HTERT RPE-1 (cell line): Measurements from ENCODE around the gene CEND1.

Experiments
- in situ Hi-C: fragments of 300-500 bp; cut with MboI; formaldehyde crosslinking; loops from 4 replicates; pipeline ENCODE4 v1.14.3; 2020; ENCODE audit warnings: low sequenced_read_pairs

CEND1 gene

GRCh38 chr11:779955-780532 lies 9.8 kb downstream of the CEND1 start:
- in situ Hi-C loops, result no loop called here

GRCh38 chr11:778976-779954 lies 10.6 kb downstream of the CEND1 start:
- in situ Hi-C loops, result no loop called here

- in situ Hi-C loops, result no loop called here
These were observed 12.3 kb downstream of the CEND1 start, which contains the start of gene GATD1 for GRCh38 chr11:777288-778255. Gene GATD1 (minus strand): TSS chr11:777487. CDS start chr11:777462, 25 bp downstream.

GRCh38 chr11:776561-777287 lies 13.2 kb downstream of the CEND1 start:
- in situ Hi-C loops, result no loop called here

GRCh38 chr11:776263-776560 lies 13.7 kb downstream of the CEND1 start:
- in situ Hi-C loops, result no loop called here

- in situ Hi-C loops, result no loop called here
These were observed 14.9 kb downstream of the CEND1 start for GRCh38 chr11:774873-775592.

- in situ Hi-C loops, result no loop called here
These were observed 16.1 kb downstream of the CEND1 start for GRCh38 chr11:773830-774229.

- in situ Hi-C loops, result no loop called here
These were observed 16.5 kb downstream of the CEND1 start for GRCh38 chr11:773425-773824.

GRCh38 chr11:772429-773390 lies 17.2 kb downstream of the CEND1 start:
- in situ Hi-C loops, result no loop called here

- in situ Hi-C loops, result no loop called here
These were observed 18.2 kb downstream of the CEND1 start for GRCh38 chr11:771617-772204.

- in situ Hi-C loops, result no loop called here
These were observed 19.0 kb downstream of the CEND1 start for GRCh38 chr11:770642-771616.

GRCh38 chr11:769887-770641 lies 19.8 kb downstream of the CEND1 start:
- in situ Hi-C loops, result no loop called here

- in situ Hi-C loops, result no loop called here
These were observed 22.7 kb downstream of the CEND1 start for GRCh38 chr11:767238-767637.

- in situ Hi-C loops, result no loop called here
These were observed 23.0 kb downstream of the CEND1 start for GRCh38 chr11:766936-767210.

- in situ Hi-C loops, result no loop called here
These were observed 23.6 kb downstream of the CEND1 start for GRCh38 chr11:766106-766935.

GRCh38 chr11:765802-766091 lies 24.1 kb downstream of the CEND1 start:
- in situ Hi-C loops, result no loop called here
